GM18507 (cell line): ENCODE data around the gene MAD1L1.
"Not testable (repeated sequence)": the region's sequence is repeated elsewhere in the genome, so short reads cannot be mapped to it uniquely, and the experiment has no call there.

Experiments used
- DNase-seq: peaks from one replicate; pipeline ENCODE4 v3.0.0; 2011; ENCODE audit warnings: low read depth; ENCODE audit not compliant: insufficient read length; ENCODE audit errors: extremely low spot score
- FAIRE-seq: peaks from 2 replicates; lab custom pipeline; 2011; peaks lifted over from hg19 to GRCh38; lab: Jason Lieb, UNC

MAD1L1 gene

GRCh38 chr7:1843271-1843861, 389.4 kb downstream of the MAD1L1 start:
- FAIRE-seq (no peak), DNase-seq (no peak)

- no peak for FAIRE-seq
- DNase-seq, result no peak
Measured at GRCh38 chr7:1842321-1843221, 390.2 kb downstream of the MAD1L1 start.

- DNase-seq, FAIRE-seq: not testable (repeated sequence)
Measured at GRCh38 chr7:1841286-1842021, 391.3 kb downstream of the MAD1L1 start.

- not testable (repeated sequence) for DNase-seq, FAIRE-seq
Measured at GRCh38 chr7:1840744-1841143, 392.0 kb downstream of the MAD1L1 start.

GRCh38 chr7:1839701-1840100, 393.0 kb downstream of the MAD1L1 start:
- DNase-seq (no peak), FAIRE-seq (no peak)

GRCh38 chr7:1838911-1839531, 393.7 kb downstream of the MAD1L1 start:
- DNase-seq, FAIRE-seq: not testable (repeated sequence)

GRCh38 chr7:1838544-1838872, 394.2 kb downstream of the MAD1L1 start:
- DNase-seq, FAIRE-seq: not testable (repeated sequence)

GRCh38 chr7:1837696-1838543, 394.8 kb downstream of the MAD1L1 start:
- DNase-seq, FAIRE-seq: not testable (repeated sequence)

- FAIRE-seq, DNase-seq: not testable (repeated sequence)
Measured at GRCh38 chr7:1831933-1832535, 400.7 kb downstream of the MAD1L1 start.

GRCh38 chr7:1831471-1831870, 401.3 kb downstream of the MAD1L1 start:
- FAIRE-seq, DNase-seq: not testable (repeated sequence)

GRCh38 chr7:1829668-1830067, 403.1 kb downstream of the MAD1L1 start:
- not testable (repeated sequence) for DNase-seq, FAIRE-seq

- DNase-seq (no peak), FAIRE-seq (no peak)
Measured at GRCh38 chr7:1829111-1829510, 403.6 kb downstream of the MAD1L1 start.

- DNase-seq, FAIRE-seq: not testable (repeated sequence)
Measured at GRCh38 chr7:1828170-1828569, 404.6 kb downstream of the MAD1L1 start.

GRCh38 chr7:1827521-1827981, 405.2 kb downstream of the MAD1L1 start:
- FAIRE-seq, DNase-seq: not testable (repeated sequence)

- FAIRE-seq, DNase-seq: not testable (repeated sequence)
Measured at GRCh38 chr7:1826931-1827330, 405.8 kb downstream of the MAD1L1 start.

GRCh38 chr7:1825897-1826741, 406.6 kb downstream of the MAD1L1 start:
- DNase-seq (no peak), FAIRE-seq (no peak)

GRCh38 chr7:1825647-1825896, 407.2 kb downstream of the MAD1L1 start:
- FAIRE-seq, DNase-seq: not testable (repeated sequence)
